GM18951 (cell line): Measurements from ENCODE around the gene GAL3ST3.

Experiments used
- POLR2A ChIP-seq: IDR thresholded peaks from 4 replicates; pipeline ENCODE4 v1.6.1; 2011; ENCODE audit warnings: mild to moderate bottlenecking; ENCODE audit not compliant: insufficient read length, insufficient read depth; ENCODE audit errors: extremely low read depth
- in situ Hi-C: fragments of 300-500 bp; cut with MboI; formaldehyde crosslinking; loops from one replicate; pipeline ENCODE4 v1.12.0; 2022; ENCODE audit warnings: low sequenced_read_pairs, mixed read lengths, inconsistent platforms; ENCODE audit not compliant: unreplicated experiment

GAL3ST3 gene

DNA sequence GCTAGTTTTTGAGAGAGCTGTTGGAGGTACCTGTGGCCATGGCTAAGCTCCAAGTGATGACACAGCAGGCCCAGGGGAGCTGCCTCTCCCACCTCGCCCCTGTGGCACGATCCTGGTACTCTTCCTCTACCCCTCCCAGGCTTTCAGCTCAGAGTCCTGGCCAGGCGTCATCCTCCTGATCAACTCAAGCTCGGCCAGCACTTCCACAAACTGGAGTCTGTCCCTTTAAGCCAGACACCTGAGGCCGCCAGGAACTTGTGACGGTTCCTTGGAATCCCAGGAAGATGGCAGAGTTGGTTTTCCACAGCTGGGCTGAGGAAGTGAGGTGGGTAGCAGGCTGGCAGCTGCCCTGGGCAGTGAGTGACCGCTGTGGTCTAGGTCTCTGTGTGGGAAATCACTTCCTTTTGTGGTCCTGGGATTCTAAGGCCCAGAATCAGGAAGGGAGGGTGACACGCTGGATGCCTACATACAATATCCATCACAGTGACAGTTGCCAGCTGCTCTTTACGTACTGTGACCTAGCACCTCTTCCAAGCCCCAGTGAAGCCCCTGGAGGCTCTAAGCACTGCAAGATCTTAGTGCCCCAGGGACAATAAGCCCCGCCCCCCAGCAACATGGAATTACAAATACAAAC lies 40.4 kb downstream of the GAL3ST3 start:
- in situ Hi-C loops = no loop called here
- TF ChIP-seq POLR2A = no peak

DNA sequence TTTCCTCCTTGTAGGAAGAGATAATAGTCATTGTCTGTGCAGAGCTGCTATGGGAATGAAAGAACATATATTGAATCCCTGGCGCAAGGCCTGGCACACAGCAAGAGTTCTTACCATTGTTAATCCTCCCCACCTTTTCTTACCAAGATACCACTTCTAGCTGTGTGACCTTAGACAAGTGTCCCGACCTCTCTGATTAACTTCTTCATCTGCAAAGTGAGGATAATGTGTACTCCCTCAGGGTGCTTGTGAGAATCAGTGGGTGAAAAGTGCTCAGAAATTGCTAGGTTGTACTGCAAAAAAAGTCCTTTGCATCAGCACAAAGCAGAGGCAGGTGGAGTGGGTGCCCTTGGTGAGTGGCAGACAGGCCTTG lies 40.9 kb downstream of the GAL3ST3 start:
- in situ Hi-C loops = no loop called here
- no peak for TF ChIP-seq POLR2A

- in situ Hi-C loops = no loop called here
- TF ChIP-seq POLR2A = no peak
Observed at GRCh38 chr11:66007201-66007634, 41.7 kb downstream of the GAL3ST3 start.

DNA sequence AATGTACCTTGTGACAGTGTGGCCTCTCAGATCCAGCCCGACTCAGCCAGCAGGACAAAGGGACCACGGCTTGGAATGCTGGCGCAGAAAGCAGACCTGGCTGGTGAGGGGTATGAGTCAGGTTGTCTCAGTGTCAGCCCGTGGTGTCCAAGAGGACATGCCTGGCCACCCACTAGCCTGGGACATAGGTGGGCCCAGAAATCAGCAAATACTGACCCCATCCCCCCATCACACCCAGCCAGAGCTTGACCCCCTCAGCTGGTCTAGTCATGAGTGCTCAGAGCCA lies 42.1 kb downstream of the GAL3ST3 start:
- in situ Hi-C loops = no loop called here

GRCh38 chr11:66006134-66006890 lies 42.6 kb downstream of the GAL3ST3 start:
- TF ChIP-seq POLR2A = no peak
- in situ Hi-C loops = no loop called here

More for the DNA sequence above, 42.1 kb downstream of the GAL3ST3 start:
- TF ChIP-seq POLR2A = no peak

GRCh38 chr11:66004186-66004585 lies 44.8 kb downstream of the GAL3ST3 start:
- in situ Hi-C loops = no loop called here

GRCh38 chr11:66003291-66003690 lies 45.7 kb downstream of the GAL3ST3 start:
- TF ChIP-seq POLR2A = no peak
- in situ Hi-C loops = no loop called here

More at GRCh38 chr11:66004186-66004585, 44.8 kb downstream of the GAL3ST3 start:
- no peak for TF ChIP-seq POLR2A

DNA sequence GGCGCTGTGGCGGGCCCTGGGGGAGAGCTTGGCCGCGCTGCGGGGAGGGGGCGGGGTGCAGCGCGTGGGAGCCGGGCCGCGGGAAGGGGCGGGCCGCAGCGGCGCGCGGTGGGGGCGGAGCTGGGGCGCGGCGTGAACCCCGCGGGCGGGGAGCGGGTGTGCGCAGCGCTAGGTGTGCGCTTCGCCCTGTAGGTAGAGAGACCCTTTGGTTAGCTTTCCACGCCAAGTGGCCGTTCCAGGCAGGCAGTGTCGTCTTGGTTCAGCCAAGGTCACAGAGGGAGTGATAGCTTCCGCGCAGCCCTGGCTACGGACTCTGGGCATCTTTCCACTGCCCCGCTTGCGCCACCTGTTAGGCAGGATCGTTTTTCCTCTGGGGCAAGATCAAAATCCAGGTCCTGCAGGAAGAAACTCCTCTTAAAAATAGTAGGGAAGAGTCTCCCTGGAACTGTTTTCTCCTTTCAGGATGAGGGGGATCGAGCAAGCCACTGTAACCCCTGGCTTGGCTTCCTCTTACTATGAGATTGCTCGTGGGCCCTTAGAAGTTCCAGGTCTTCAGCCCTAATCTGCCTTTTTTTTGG lies 46.2 kb downstream of the GAL3ST3 start:
- in situ Hi-C loops = no loop called here
- peak; percentile 44 for TF ChIP-seq POLR2A

DNA sequence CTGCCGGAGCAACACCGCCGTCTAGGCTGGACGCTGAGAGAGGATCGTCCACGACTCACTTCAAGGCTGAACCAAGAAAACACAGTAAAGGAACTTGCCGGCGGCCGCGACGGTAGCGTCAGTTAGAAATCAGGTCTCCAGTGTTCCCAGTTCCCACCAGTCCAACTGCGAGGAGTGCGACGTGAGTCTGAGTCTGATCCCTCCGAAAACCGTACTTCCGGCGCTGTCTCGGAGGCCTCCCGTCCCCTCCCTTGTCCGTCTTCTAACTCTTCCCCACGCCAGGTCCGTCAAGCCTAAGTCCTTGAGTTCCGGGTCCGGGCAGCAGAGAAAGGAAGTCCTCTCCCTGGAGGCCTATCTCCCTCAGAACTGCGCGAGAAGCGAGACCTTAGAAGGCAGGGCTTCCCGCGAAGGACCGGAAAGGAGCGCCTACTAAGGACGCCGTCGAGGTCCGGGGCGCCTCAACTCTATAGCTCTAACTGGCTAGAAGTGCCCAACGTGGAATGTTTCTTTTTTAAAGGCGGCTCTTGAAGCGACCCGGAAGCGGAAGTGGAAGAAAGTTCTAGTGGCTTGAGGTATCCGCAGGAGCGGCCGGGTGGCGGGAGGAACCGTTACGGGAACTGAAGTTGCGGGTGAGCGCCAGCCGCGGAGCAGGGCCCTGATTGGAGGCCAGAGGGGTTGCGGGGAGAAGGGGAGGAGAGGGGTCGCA lies 46.9 kb downstream of the GAL3ST3 start, which contains the start of the genes BANF1 and EIF1AD:
Gene BANF1, plus strand, starts transcription at position 562 of the 706 bp plus-strand sequence. CDS start 748 bp downstream, outside the sequence.
Gene EIF1AD, minus strand, starts transcription at position 216 of the 706 bp plus-strand sequence. CDS start 1,768 bp downstream, outside the sequence.
- TF ChIP-seq POLR2A = peak; percentile 83
- in situ Hi-C loops = no loop called here

DNA sequence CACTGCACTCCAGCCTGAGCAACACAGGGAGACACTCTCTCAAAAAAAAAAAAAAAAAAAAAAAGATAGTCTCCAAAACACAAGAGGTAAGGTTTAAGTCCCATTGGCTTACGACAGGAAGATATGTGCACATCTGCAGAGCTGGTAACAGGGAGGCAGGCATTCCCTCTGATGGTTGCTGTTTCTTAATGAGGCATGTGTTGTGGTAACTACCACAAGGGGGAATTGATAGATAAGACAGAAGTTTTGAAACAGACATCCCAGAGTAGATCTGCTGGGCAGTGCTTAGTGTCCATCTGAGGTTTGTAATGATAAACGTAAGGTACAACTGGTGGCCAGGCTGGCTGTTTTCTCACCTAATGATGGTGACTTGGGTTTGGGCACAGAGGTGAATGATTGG lies 51.7 kb downstream of the GAL3ST3 start:
- in situ Hi-C loops = loop anchor here (25.0 kb wide), 1 partner anchor 285 kb away; the partner anchor contains the start of genes KAT5 and RNASEH2C
- TF ChIP-seq POLR2A = no peak

GRCh38 chr11:65992056-65992455 lies 56.9 kb downstream of the GAL3ST3 start:
- in situ Hi-C loops = loop anchor here (25.0 kb wide), 1 partner anchor 280 kb away; the partner anchor contains the start of genes KAT5 and RNASEH2C
- no peak for TF ChIP-seq POLR2A
